ENCODE data around the gene RELA. TPM values are rescaled to one million over a fixed set of nuclear protein-coding genes. Genes with fewer than 3 reads are reported as not detected.

Gene RELA
- total and polyA plus RNA-seq, 10 of the 15 experiments (the other 5 are each of a cell fraction or from before 2014, with no cell fraction given): 5.1 to 56.4 (median 34.2) TPM

DNA sequence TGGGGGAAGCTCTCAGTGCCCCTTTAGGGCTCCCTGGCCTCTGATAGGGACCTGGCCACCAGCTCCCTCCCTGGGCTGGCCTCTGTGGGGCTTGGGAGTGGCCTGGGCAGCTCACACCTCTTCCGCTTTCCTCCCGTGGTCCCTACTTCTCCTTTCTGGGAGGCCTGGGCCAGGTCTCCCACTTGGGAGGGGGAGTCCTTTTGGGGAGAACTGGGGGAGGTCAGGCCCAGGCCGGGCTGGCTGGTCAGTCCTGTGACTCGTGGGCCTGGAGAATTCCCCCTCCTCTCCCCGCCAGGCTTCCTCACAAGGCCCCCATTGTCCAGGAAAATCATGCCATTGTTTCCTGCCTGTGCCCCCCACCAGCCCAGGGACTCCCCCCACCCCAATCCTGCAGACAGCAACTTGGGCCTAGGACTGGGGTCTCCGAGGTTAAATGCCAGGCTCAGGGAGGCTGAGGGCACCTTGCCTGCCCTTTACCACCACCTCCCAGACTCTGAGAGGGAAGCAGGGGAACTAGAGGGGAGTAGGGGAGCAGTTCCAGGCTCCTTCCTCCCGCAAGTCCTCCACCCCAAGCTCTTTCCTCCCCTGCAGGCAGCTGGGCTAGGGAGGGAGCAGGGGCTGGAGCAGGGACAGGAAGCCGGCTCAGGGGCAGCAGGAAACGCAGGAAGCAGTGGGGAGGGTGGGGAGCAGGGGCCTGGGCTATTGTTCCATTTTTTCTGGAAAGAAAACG is 51.5 kb downstream of the RELA start:
- TF ChIP-seq GATAD2B (conservative IDR thresholded peaks at IDR 0.05; ENCODE audit: low read depth): no peak
- no peak for TF ChIP-seq TAF1 (IDR thresholded peaks at IDR 0.05; ENCODE audit: borderline replicate concordance, low read depth, low read length)
- TF ChIP-seq BRCA1 (IDR thresholded peaks at IDR 0.05; ENCODE audit: low read depth, low read length): no peak
- TF ChIP-seq HDAC6 (IDR thresholded peaks at IDR 0.05; ENCODE audit: unreplicated experiment): no peak
- no peak for TF ChIP-seq CHD2 (IDR thresholded peaks at IDR 0.05; ENCODE audit: borderline replicate concordance, low read depth, low read length)
- TF ChIP-seq ZZZ3 (IDR thresholded peaks at IDR 0.05; ENCODE audit: control insufficient read depth, insufficient read length, low read depth): no peak
- TF ChIP-seq PAX8 (IDR thresholded peaks at IDR 0.05): no peak
- TF ChIP-seq SPI1 (IDR thresholded peaks at IDR 0.05; ENCODE audit: borderline replicate concordance, insufficient read depth, low read depth, low read length): peak; percentile 57; the same call in 1 of the 2 replicates
- TF ChIP-seq IKZF2 (IDR thresholded peaks at IDR 0.05): 0 out of 4 replicates have a peak, but pooled peaks of 1 of the 2 experiments have one; percentile 3
- TF ChIP-seq MXI1 (IDR thresholded peaks at IDR 0.05; ENCODE audit: low read depth, low read length): no peak
- no peak for TF ChIP-seq GABPA (IDR thresholded peaks at IDR 0.05; ENCODE audit: low read depth)
- TF ChIP-seq ZBTB11 (CRISPR knock-in tag; IDR thresholded peaks at IDR 0.05): no peak
- TF ChIP-seq IKZF1 (conservative IDR thresholded peaks at IDR 0.05): peak; percentile 30; the same call in 1 of the 2 replicates
- no peak for TF ChIP-seq EGR1 (IDR thresholded peaks at IDR 0.05; ENCODE audit: borderline replicate concordance in 1 of 2, low read depth in 2 of 2, low read length in 2 of 2)
- DNase-seq (ENCODE audit: low read depth, low spot score) (no peak), FAIRE-seq (no peak), ATAC-seq (no peak)
- Histone ChIP-seq H3K27me3 (replicated peaks in 1 of 2; ENCODE audit: control insufficient read depth in 2 of 2, insufficient read depth in 2 of 2, low read length in 1 of 2) (no peaks in the 10 kb centered on the region), H3K36me3 (ENCODE audit: control insufficient read depth in 2 of 2, insufficient read depth in 2 of 2, low read length in 1 of 2) (peaks cover 12 to 20% of the 10 kb centered on the region in 2 experiments; a peak in 3 of 4 replicates), H3K9me3 (replicated peaks; ENCODE audit: control insufficient read depth, insufficient read depth, low read length) (no peaks in the 10 kb centered on the region), H2AFZ (ENCODE audit: control insufficient read depth, low read depth, low read length) (no peak overlapping the region), H4K20me1 (ENCODE audit: control insufficient read depth, insufficient read depth) (no peaks in the 10 kb centered on the region; the same call in 1 of the 2 replicates), H3K4me1 (ENCODE audit: control insufficient read depth, insufficient read depth, low read length) (peaks cover 17% of the 10 kb centered on the region), H3K9ac (ENCODE audit: control insufficient read depth, insufficient read depth, low read length) (peak overlapping the region; percentile 85), H3K4me2 (ENCODE audit: control insufficient read depth, insufficient read depth) (peak overlapping the region; percentile 93), H3K4me3 (peak overlapping the region; percentile 99), H3K79me2 (ENCODE audit: control insufficient read depth, insufficient read depth, low read length) (peaks cover 53% of the 10 kb centered on the region), H3K27ac (ENCODE audit: control insufficient read depth, insufficient read depth) (peak overlapping the region; percentile 61)
- SMC1A ChIA-PET (ENCODE audit: uncharacterized antibody, unreplicated experiment): interaction anchor here (0.8 to 1.5 kb wide), 4 partner anchors 8 to 42 kb away, joined by 3 to 5 read pairs (median 4); no protein-coding TSS in a partner anchor
- 58% methylated on average over 6 of the region's 10 CpGs for WGBS (ENCODE audit: insufficient coverage, insufficient replicate concordance, low lambda C conversion rate, missing lambda C conversion rate)
- RAD21 ChIA-PET (ENCODE audit: unreplicated experiment): interaction anchor here (0.8 to 1.7 kb wide), 4 partner anchors 21 to 70 kb away, joined by 3 to 7 read pairs (median 5); partner anchors contain the start of gene FAM89B
- CTCF ChIA-PET: interaction anchor here (0.9 to 2.1 kb wide), 5 partner anchors 16 to 70 kb away, joined by 3 to 10 read pairs (median 4); no protein-coding TSS in a partner anchor
- POLR2A ChIA-PET: interaction anchor here (0.7 to 2.2 kb wide), 5 partner anchors 18 to 38 kb away, joined by 3 to 10 read pairs (median 3); partner anchors contain the start of gene SIPA1
- BruUV-seq (replicated peaks): no TSS peak
- intact Hi-C loops (cut with micrococcal nuclease; ENCODE audit: unreplicated experiment): loop anchor here (5.0 kb wide), 1 partner anchor 734 kb away; the partner anchor contains the start of gene EHD1
- in situ Hi-C loops (cut with MboI): no loop called here
